Liver (tissue), 9 donors: ENCODE results near the gene MAFG. TPM values are rescaled to one million over a fixed set of nuclear protein-coding genes. Genes with fewer than 3 reads are reported as not detected.

Experiments
- DNase-seq: peaks from one replicate; pipeline ENCODE4 v3.0.0-alpha.2; 2017; ENCODE audit warnings: low spot score
- H3K27ac ChIP-seq, 2 donors: one replicate each; pipeline ENCODE4 v1.7.0; 2013; ENCODE audit warnings: inconsistent platforms in 2 of 2, low read length in 2 of 2, control low read depth in 1 of 2, low read depth in 1 of 2, mild to moderate bottlenecking in 1 of 2
- H3K27me3 ChIP-seq, 4 donors: one replicate each; pipeline versions ENCODE4 v1.6.1 to v1.7.0; 2013; ENCODE audit warnings: low read length in 3 of 4, inconsistent platforms in 1 of 4, mild to moderate bottlenecking in 1 of 4, moderate library complexity in 1 of 4; ENCODE audit not compliant: control insufficient read depth in 4 of 4, insufficient read depth in 4 of 4
- H3K36me3 ChIP-seq, 4 donors: one replicate each; pipeline versions ENCODE4 v1.6.1 to v1.7.0; 2013; ENCODE audit warnings: low read length in 3 of 4, mild to moderate bottlenecking in 3 of 4, low read depth in 1 of 4, moderate library complexity in 1 of 4; ENCODE audit not compliant: control insufficient read depth in 4 of 4, insufficient read depth in 3 of 4
- H3K4me1 ChIP-seq, 4 donors: one replicate each; pipeline versions ENCODE4 v1.6.1 to v1.7.0; 2013; ENCODE audit warnings: low read length in 3 of 4, mild to moderate bottlenecking in 3 of 4, moderate library complexity in 1 of 4; ENCODE audit not compliant: control insufficient read depth in 4 of 4, insufficient read depth in 4 of 4
- H3K4me3 ChIP-seq, 3 donors: one replicate each; pipeline versions ENCODE4 v1.6.1 to v1.7.0; 2013; ENCODE audit warnings: low read length in 3 of 3, control low read depth in 1 of 3, low read depth in 1 of 3, mild to moderate bottlenecking in 1 of 3
- H3K9ac ChIP-seq, 2 donors: one replicate each; pipeline ENCODE4 v1.7.0; 2013; ENCODE audit warnings: low read length in 2 of 2, mild to moderate bottlenecking in 2 of 2, moderate library complexity in 2 of 2, control low read depth in 1 of 2, low read depth in 1 of 2
- H3K9me3 ChIP-seq, 4 donors: one replicate each; pipeline versions ENCODE4 v1.6.1 to v1.7.0; 2013; ENCODE audit warnings: low read length in 3 of 4; ENCODE audit not compliant: control insufficient read depth in 4 of 4
- EGR1 ChIP-seq, 2 donors: IDR thresholded peaks; 2 replicates each; pipeline ENCODE4 v1.6.1; 2016 to 2018; ENCODE audit warnings: antibody characterized with exemption in 2 of 2, low read depth in 2 of 2
- FOXA1 ChIP-seq: IDR thresholded peaks from 2 replicates; pipeline ENCODE4 v1.6.1; 2016; ENCODE audit warnings: antibody characterized with exemption
- FOXA2 ChIP-seq: IDR thresholded peaks from 2 replicates; pipeline ENCODE4 v1.6.1; 2016; ENCODE audit warnings: antibody characterized with exemption
- GABPA ChIP-seq, 2 donors: IDR thresholded peaks in 1 of 2; conservative IDR thresholded peaks in 1 of 2; 2 replicates each; pipeline ENCODE4 v1.6.1; 2016; ENCODE audit warnings: antibody characterized with exemption in 2 of 2, mild to moderate bottlenecking in 1 of 2, moderate library complexity in 1 of 2
- HNF4A ChIP-seq, 2 donors: conservative IDR thresholded peaks; 2 replicates each; pipeline ENCODE4 v1.6.1; 2016; ENCODE audit warnings: antibody characterized with exemption in 2 of 2, mild to moderate bottlenecking in 2 of 2
- HNF4G ChIP-seq: IDR thresholded peaks from 2 replicates; pipeline ENCODE4 v1.6.1; 2016; ENCODE audit warnings: antibody characterized with exemption
- MAX ChIP-seq: IDR thresholded peaks from 2 replicates; pipeline ENCODE4 v1.6.1; 2016; ENCODE audit warnings: antibody characterized with exemption
- NR2F2 ChIP-seq: IDR thresholded peaks from 2 replicates; pipeline ENCODE4 v1.6.1; 2016; ENCODE audit warnings: antibody characterized with exemption
- REST ChIP-seq: IDR thresholded peaks from 2 replicates; pipeline ENCODE4 v1.6.1; 2016; ENCODE audit warnings: antibody characterized with exemption, mild to moderate bottlenecking
- RXRA ChIP-seq, 2 donors: IDR thresholded peaks; 2 replicates each; pipeline ENCODE4 v1.6.1; 2017 to 2018; ENCODE audit warnings: antibody characterized with exemption in 2 of 2, mild to moderate bottlenecking in 1 of 2
- SP1 ChIP-seq: IDR thresholded peaks from 2 replicates; pipeline ENCODE4 v1.6.1; 2018; ENCODE audit warnings: antibody characterized with exemption, mild to moderate bottlenecking
- YY1 ChIP-seq: IDR thresholded peaks from 2 replicates; pipeline ENCODE4 v1.6.1; 2016; ENCODE audit warnings: antibody characterized with exemption, mild to moderate bottlenecking
- ZBTB33 ChIP-seq: IDR thresholded peaks from 2 replicates; pipeline ENCODE4 v1.6.1; 2016; ENCODE audit warnings: antibody characterized with exemption
- WGBS: extraction: QIAGEN DNeasy Blood & Tissue Kit; methylation state at CpG from one replicate; pipeline ENCODE4 v1.1.7; 2013; 5-methylcytosine and 5-hydroxymethylcytosine counted together
- polyA plus RNA-seq, 2 donors: library from polyadenylated mRNA; stranded (reverse) in 1 of 2; unstranded in 1 of 2; fragments of 200-250 nt in 1 of 2; fragments of >200 nt in 1 of 2; fragmentation: Nextera tagmentation in 1 of 2; extraction: Ambion mirVana in 1 of 2; gene quantifications; one replicate each; pipeline versions ENCODE4 v1.2.1 to v1.2.3, GENCODE V29; 2013 to 2015
- total RNA-seq, 2 donors: library from RNA; depleted of rRNA; stranded (reverse); fragments of >200 nt; gene quantifications; one replicate each; pipeline ENCODE4 v1.2.3, GENCODE V29; 2014
- TF ChIP-seq, protein P1 (sequence below): IDR thresholded peaks from 2 replicates; pipeline ENCODE4 v1.6.1; 2016; ENCODE audit warnings: antibody characterized with exemption
- donor health status: healthy.
- donor health status: healthy.
- donor health status: healthy.
- donor health status: healthy.
- donor health status: healthy.

The MAFG gene
- total and polyA plus RNA-seq, 4 donors: 3.0 to 17.0 (median 8.9) TPM

GRCh38 chr17:81923302-81924260 is 4.0 kb downstream of the MAFG start:
- 19% methylated on average over 32 of the region's 32 CpGs for WGBS
- H3K36me3 ChIP-seq: peaks cover 0 to 7% (median 4%) of the 10 kb centered on the region in 4 donors
- no peaks in the 10 kb centered on the region for H3K9me3 ChIP-seq
- peak overlapping the region in 1 of 2 donors; percentile 35 for H3K9ac ChIP-seq
- TF ChIP-seq REST (no peak), RXRA (IDR thresholded peaks at IDR 0.05) (peak in 1 of 2 donors; percentile 27), YY1 (peak; percentile 13)
- H3K4me1 ChIP-seq: peaks cover 34 to 67% (median 51%) of the 10 kb centered on the region in 4 donors
- H3K4me3 ChIP-seq: peak overlapping the region in 2 of 3 donors; percentile 39 to 40
- no peaks in the 10 kb centered on the region for H3K27me3 ChIP-seq
- DNase-seq: peak; percentile 91
- peak overlapping the region; percentile 71 for H3K27ac ChIP-seq

GRCh38 chr17:81922566-81923301 is 4.8 kb downstream of the MAFG start:
- no peak for DNase-seq
- H3K36me3 ChIP-seq: peaks cover 0 to 7% (median 4%) of the 10 kb centered on the region in 4 donors
- peak overlapping the region in 1 of 3 donors; percentile 40 for H3K4me3 ChIP-seq
- WGBS: 85% methylated on average over 58 of the region's 58 CpGs
- no peaks in the 10 kb centered on the region for H3K9me3 ChIP-seq
- H3K27me3 ChIP-seq: no peaks in the 10 kb centered on the region
- H3K9ac ChIP-seq: no peak overlapping the region
- TF ChIP-seq SP1 (no peak), GABPA (IDR thresholded peaks at IDR 0.05 in 1 of 2, conservative IDR thresholded peaks at IDR 0.05 in 1 of 2) (no peak), NR2F2 (no peak), FOXA1 (no peak), EGR1 (IDR thresholded peaks at IDR 0.05; ENCODE audit: low read depth in 2 of 2) (no peak), HNF4A (conservative IDR thresholded peaks at IDR 0.05) (no peak)
- TF ChIP-seq, protein P1, sequence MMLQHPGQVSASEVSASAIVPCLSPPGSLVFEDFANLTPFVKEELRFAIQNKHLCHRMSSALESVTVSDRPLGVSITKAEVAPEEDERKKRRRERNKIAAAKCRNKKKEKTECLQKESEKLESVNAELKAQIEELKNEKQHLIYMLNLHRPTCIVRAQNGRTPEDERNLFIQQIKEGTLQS: no peak
- no peak overlapping the region for H3K27ac ChIP-seq
- peaks cover 30 to 64% (median 48%) of the 10 kb centered on the region in 4 donors for H3K4me1 ChIP-seq

- Histone ChIP-seq H3K27me3 (no peaks in the 10 kb centered on the region), H3K36me3 (peaks cover 0 to 7% (median 4%) of the 10 kb centered on the region in 4 donors), H3K27ac (no peak overlapping the region), H3K9ac (no peak overlapping the region), H3K9me3 (no peaks in the 10 kb centered on the region), H3K4me1 (peaks cover 32 to 70% (median 52%) of the 10 kb centered on the region in 4 donors), H3K4me3 (peak overlapping the region in 1 of 3 donors; percentile 10)
- no peak for DNase-seq
- 94% methylated on average over 23 of the region's 23 CpGs for WGBS
- TF ChIP-seq GABPA (IDR thresholded peaks at IDR 0.05 in 1 of 2, conservative IDR thresholded peaks at IDR 0.05 in 1 of 2): no peak
- TF ChIP-seq HNF4G: no peak
- TF ChIP-seq FOXA2: no peak
- no peak for TF ChIP-seq MAX
- TF ChIP-seq NR2F2: no peak
- TF ChIP-seq REST: no peak
- TF ChIP-seq EGR1 (IDR thresholded peaks at IDR 0.05; ENCODE audit: low read depth in 2 of 2): no peak
- TF ChIP-seq ZBTB33: no peak
- TF ChIP-seq FOXA1: no peak
Observed at GRCh38 chr17:81921996-81922565, 5.5 kb downstream of the MAFG start.
